WERI-Rb-1 (cell line): Measurements from ENCODE around the gene COL18A1.

Source experiments
- DNase-seq: peaks from one replicate; pipeline ENCODE4 v3.0.0-alpha.2; 2020
- H3K27ac ChIP-seq: fragments of 250-450 bp; sonication (Bioruptor Pico); 2 replicates; pipeline ENCODE4 v1.5.1; 2020; ENCODE audit warnings: mild to moderate bottlenecking, moderate library complexity
- H3K27me3 ChIP-seq: fragments of 250-450 bp; sonication (Bioruptor Pico); 2 replicates; pipeline ENCODE4 v1.5.1; 2021; ENCODE audit warnings: mild to moderate bottlenecking, low read depth, moderate library complexity; ENCODE audit not compliant: insufficient read depth, severe bottlenecking
- H3K36me3 ChIP-seq: fragments of 250-450 bp; sonication (Bioruptor Pico); 2 replicates; pipeline ENCODE4 v1.5.1; 2020; ENCODE audit warnings: mild to moderate bottlenecking, moderate library complexity
- H3K4me3 ChIP-seq: 2 replicates; pipeline ENCODE4 v1.5.1; 2011; ENCODE audit warnings: low read depth, mild to moderate bottlenecking, control low read depth, low read length
- H3K9me3 ChIP-seq: fragments of 250-450 bp; sonication (Bioruptor Pico); 2 replicates; pipeline ENCODE4 v1.5.1; 2021; ENCODE audit warnings: mild to moderate bottlenecking, moderate library complexity; ENCODE audit not compliant: severe bottlenecking
- TF ChIP-seq, protein P1 (sequence below): IDR thresholded peaks from 2 replicates; pipeline ENCODE4 v1.5.1; 2011; ENCODE audit warnings: low read depth, mild to moderate bottlenecking, control low read depth, inconsistent platforms, low read length

COL18A1 gene

DNA sequence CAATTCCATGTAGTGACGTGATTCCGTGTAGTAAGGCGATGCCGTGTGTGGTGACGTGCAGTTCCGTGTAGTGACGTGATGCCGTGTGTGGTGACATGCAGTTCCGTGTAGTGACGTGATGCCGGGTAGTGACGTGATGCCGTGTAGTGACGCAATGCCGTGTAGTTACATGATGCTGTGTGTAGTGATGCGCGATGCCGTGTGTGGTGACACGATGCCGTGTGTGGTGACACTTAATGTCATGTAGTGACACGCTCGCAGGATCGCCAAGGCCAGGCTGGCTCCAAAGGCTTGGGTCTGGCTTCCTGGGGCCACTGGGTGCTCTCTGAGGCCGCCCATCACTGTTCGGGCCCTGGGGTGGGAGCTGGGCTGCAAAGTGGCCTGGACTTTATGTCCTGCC lies 14.2 kb downstream of the COL18A1 start:
- H3K9me3 ChIP-seq = no peaks in the 10 kb centered on the region
- TF ChIP-seq, protein P1, sequence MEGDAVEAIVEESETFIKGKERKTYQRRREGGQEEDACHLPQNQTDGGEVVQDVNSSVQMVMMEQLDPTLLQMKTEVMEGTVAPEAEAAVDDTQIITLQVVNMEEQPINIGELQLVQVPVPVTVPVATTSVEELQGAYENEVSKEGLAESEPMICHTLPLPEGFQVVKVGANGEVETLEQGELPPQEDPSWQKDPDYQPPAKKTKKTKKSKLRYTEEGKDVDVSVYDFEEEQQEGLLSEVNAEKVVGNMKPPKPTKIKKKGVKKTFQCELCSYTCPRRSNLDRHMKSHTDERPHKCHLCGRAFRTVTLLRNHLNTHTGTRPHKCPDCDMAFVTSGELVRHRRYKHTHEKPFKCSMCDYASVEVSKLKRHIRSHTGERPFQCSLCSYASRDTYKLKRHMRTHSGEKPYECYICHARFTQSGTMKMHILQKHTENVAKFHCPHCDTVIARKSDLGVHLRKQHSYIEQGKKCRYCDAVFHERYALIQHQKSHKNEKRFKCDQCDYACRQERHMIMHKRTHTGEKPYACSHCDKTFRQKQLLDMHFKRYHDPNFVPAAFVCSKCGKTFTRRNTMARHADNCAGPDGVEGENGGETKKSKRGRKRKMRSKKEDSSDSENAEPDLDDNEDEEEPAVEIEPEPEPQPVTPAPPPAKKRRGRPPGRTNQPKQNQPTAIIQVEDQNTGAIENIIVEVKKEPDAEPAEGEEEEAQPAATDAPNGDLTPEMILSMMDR = no peak
- H3K36me3 ChIP-seq = no peaks in the 10 kb centered on the region
- no peak overlapping the region for H3K27ac ChIP-seq
- no peak overlapping the region for H3K4me3 ChIP-seq
- no peaks in the 10 kb centered on the region for H3K27me3 ChIP-seq
- no peak for DNase-seq

DNA sequence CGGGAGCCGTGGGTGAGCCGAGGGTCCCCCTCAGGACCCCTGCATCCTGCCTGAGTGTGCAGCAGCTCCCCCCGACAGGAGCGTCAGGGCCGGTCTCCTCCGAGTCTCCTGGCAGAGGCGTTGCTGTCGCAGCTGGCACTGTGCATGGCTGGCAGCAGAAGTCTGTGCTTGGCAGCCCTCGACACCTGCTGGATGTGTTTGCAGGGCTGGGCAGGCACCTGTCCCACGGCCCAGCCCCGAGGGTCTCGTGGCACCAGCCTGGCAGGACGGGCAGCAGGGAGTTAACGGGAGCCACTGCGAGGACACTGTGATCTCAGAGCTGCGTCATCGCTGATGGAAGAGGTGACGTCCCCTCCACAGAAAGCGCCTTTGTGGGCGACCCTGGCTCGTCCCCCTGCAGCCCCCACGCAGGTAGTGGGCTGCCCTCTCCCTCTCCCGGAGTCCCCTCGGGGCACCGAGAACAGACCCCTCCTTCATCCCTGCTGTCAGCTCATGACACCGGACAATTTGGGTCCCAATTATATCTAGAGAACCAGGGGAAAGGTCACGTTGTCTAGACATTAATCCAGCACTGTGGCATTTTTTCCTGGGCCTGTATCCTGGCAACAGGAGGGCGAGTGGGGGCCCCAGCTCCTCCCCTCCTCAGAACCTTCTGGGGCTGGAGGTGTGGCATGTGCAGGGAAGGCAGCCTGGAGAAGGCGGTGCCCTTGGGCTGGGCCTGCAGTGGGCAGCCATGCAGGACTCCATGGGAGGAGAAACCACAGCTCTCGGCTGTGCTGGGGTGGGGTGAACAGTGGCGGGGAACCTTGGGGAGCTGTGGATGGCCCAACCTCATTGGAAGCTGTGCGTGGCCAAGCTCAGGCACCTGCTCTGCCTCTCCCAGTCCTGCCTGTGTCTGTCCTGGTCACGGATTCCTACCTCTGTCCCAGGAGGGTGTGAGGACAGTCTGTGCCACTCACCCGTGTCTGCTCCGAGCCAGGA lies 15.4 kb downstream of the COL18A1 start:
- DNase-seq = peak; percentile 57
- Histone ChIP-seq H3K27me3 (no peaks in the 10 kb centered on the region), H3K9me3 (no peaks in the 10 kb centered on the region), H3K27ac (no peak overlapping the region), H3K36me3 (no peaks in the 10 kb centered on the region), H3K4me3 (no peak overlapping the region)
- TF ChIP-seq, protein P1 = no peak

DNA sequence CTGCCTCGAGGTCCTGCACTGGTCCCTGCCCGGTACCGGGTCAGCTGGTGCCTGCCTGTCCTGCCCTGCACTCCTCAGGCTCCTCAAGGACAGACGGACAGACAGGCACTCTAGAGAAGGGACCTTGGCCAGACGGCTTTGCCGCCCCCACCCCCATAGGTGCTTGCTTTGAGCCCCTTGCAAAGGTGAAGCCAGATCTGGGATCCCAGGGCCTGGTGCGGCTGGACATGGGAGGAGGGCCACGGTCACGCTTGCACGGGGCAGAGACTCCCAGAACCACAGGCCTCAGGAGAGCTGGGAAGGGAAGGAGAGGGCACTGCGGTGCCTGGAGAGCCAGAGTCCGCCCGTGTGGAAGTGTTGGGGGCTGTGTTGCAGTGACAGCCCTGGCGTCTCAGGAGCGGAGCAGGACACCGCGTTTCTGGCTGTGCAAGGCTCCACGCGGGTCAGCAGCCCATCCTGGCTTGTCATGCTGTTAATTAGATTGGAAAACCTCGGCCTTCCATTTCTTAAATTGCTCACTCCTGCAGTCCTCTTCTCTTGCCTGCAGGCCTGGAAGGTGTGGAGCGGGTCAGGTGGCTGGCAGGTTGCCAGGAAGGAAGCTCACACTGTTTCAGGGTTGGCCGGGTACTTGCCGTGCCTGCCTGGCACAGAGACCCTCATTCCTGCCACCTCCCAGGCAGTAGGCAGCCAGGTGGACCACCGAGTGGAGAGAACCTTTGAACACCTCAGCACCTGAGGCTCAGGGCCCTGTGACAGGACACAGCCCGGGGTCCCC lies 16.3 kb downstream of the COL18A1 start:
- H3K27ac ChIP-seq = no peak overlapping the region
- H3K27me3 ChIP-seq = no peaks in the 10 kb centered on the region
- H3K36me3 ChIP-seq = no peaks in the 10 kb centered on the region
- no peaks in the 10 kb centered on the region for H3K9me3 ChIP-seq
- TF ChIP-seq, protein P1 = no peak
- no peak overlapping the region for H3K4me3 ChIP-seq
- no peak for DNase-seq

DNA sequence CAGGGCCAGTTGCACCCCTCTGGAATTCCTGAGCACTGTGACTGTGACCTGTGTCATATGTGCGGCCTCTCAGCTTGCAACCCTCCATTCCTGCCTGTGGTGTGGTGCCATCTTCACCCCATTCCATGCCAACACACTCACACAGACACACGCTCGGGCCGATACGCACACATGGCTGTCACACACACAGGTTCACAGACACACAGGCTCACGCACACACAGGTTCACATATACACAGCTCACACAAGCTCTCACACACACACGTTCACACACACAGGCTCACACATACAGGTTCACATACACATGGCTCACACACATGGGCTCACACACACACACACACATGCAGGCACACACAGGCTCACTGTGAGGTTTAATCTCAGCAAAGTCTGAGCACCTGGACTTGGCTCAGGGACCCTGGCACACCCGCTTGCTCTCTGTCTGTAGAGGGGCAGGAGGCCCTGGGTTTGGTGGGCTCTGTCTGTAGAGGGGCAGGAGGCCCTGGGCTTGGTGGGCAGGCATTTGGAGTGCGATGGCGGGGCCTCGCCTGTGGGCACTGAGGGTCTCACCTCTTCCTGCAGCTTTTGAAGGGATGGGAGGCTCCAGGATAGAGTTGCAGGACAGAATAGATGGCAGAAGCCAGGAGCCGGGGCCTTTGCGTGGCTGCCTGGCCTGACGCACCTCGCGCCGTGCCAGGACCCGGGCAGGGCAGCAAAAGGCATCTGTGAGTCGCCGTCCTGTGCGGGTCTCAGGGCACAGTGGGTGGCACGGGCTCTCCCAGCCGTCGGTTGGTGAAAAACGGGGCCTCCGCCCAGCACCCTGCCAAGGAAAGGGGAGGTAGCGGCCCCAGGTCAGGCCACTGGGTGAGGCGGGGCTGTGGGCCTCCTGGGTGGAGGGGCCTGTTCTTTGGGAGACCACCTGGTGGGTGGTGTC lies 17.1 kb downstream of the COL18A1 start:
- Histone ChIP-seq H3K27ac (no peak overlapping the region), H3K27me3 (no peaks in the 10 kb centered on the region), H3K4me3 (no peak overlapping the region), H3K9me3 (no peaks in the 10 kb centered on the region), H3K36me3 (no peaks in the 10 kb centered on the region)
- TF ChIP-seq, protein P1 = no peak
- DNase-seq = no peak

DNA sequence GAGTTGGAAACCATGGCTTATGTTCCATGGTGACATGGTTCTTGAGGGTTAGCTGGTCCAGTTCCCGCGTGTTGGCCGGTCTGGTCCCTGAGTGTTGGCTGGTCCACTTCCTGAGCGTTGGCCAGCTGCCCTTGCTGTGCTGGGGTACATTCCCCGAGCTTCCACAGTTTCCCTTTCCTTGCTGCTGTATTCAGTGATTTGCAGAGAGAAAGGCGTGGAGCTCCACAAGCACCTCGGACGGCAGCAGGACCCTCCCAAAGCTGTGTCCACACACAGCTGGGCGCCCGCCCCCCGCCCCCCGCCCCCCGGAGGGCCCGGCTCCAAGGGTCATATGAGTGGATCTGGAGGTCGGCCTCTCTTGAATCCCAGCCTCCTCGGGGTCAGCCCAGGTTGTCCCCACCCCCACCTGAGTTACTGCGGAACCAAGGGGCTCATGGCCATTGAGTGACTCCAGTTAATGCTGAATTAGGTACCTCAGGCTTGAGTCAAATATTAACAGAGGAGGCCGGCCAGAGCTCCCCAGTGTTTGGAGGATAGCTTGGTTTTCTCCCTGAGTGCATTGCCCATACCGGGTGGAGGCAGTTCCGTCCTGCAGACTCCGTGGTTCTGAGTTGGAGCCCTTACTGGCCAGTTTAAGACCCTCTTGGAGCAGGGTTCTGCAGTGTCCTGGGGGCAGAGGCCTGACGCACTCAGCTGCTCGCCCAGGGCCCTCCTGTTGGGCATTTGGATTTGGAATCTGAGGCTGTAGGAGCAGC lies 18.4 kb downstream of the COL18A1 start:
- DNase-seq = no peak
- Histone ChIP-seq H3K27ac (no peak overlapping the region), H3K27me3 (no peaks in the 10 kb centered on the region), H3K36me3 (no peaks in the 10 kb centered on the region), H3K4me3 (no peak overlapping the region), H3K9me3 (no peaks in the 10 kb centered on the region)
- TF ChIP-seq, protein P1 = no peak
